TTC549 (cell line): ENCODE results near the gene PDE4B.
A peak's percentile ranks its signal among the peaks of the same experiment; 100 is the strongest.

ENCODE experiments used
- FAIRE-seq: peaks from 2 replicates; lab custom pipeline; 2012; peaks lifted over from hg19 to GRCh38; lab: Jason Lieb, UNC

The PDE4B gene

DNA sequence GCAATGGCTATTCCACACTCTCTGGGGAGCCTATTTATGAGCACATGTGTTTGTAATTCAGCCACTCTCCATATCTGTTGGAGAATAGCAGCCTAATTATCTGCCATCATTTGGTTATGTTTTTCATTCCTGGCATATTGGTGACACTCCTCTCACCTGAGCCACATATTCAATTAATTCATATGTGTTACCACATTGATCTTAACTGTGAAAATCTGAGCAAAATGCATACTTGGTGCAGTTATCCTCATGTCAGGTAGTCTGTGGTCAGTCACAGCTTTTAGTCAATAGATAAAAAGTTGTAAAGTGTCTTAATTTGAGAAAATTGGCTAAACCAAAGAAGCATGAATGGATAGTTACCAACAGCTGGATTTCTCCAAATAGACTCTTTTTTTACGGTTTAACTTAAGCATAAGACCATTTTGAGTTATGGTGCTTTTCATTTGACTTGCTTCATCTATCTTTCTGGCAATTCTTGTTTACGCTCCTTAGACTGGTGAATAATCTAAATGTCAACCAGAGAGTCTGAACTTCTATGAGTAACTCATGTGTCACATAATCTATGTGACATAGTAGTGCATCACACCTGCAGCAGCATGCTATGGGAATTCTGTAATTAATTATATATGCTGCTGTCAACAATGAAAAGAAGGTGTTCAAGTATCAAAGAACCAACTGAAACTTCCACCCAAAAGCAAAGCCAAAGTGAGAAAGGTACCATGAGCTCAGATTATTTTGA is 553.5 kb downstream of the PDE4B start:
- no peak for FAIRE-seq

DNA sequence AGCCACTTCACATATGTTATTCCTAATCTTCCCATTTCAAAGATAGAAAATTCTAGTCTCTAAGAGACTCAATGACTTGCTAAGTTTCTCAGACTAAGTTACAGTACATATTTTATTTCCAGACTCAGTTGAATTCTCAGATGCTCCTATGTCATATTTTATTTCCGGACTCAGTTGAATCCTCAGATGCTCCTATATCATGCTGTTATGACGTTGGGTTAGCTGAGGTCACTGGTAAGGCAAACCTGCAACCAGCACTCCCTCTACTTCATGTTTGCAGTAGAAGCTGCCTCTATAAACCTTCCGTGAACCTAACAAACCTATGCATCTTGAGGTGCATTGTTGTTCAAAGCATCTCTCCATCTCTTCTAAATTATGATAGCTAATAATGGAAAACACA is 554.2 kb downstream of the PDE4B start:
- FAIRE-seq, result no peak

DNA sequence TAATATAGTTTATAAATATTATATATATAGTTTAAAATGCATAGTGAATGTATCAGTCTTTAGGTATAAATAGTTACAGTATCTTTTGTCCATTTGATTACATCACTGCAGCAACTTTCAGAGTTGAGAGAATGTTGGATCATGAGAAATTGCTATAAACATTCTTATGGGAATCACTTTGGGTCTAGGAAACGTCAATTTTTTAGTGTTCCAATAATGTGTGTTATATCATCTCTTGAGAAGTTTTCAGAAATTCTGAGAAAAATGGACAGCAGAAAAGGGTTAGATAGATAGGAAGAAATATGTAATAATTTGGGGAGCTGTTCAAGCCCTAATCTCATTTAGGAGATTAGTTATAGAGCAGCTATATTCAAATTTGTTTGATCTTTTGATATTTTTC is 556.1 kb downstream of the PDE4B start:
- FAIRE-seq, result no peak

- no peak for FAIRE-seq
Measured at GRCh38 chr1:66349242-66349641, 556.5 kb downstream of the PDE4B start.

GRCh38 chr1:66350001-66350547 is 557.4 kb downstream of the PDE4B start:
- peak; percentile 53 for FAIRE-seq

GRCh38 chr1:66351478-66351877 is 558.8 kb downstream of the PDE4B start:
- FAIRE-seq, result no peak

- no peak for FAIRE-seq
Measured at GRCh38 chr1:66351913-66352312, 559.2 kb downstream of the PDE4B start.

- FAIRE-seq, result no peak
Measured at GRCh38 chr1:66352792-66353191, 560.1 kb downstream of the PDE4B start.

DNA sequence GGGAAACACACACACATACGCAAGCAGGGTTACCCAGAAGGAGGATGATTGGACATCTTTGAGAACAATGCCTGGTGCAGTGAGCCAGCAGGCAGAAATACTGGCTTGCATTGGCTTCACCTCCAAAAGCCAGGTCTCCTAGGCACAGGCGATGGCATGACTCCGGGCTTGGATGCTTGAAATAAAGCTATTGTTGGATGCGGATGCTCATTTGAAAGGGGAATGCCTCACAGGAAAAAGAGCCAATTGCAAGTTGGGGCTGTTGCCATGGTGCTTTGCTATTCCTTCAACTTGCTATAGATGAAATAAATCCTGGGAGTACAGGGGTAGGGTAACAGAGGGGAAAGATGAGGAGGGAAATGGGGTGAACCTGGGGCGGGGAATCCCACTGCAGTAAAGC is 560.6 kb downstream of the PDE4B start:
- no peak for FAIRE-seq

GRCh38 chr1:66354311-66355201 is 561.9 kb downstream of the PDE4B start:
- peak; percentile 48 for FAIRE-seq

- FAIRE-seq, result no peak
Measured at GRCh38 chr1:66355756-66356155, 563.1 kb downstream of the PDE4B start.

GRCh38 chr1:66356605-66357004 is 563.9 kb downstream of the PDE4B start:
- no peak for FAIRE-seq

GRCh38 chr1:66357021-66357420 is 564.3 kb downstream of the PDE4B start:
- FAIRE-seq, result no peak

DNA sequence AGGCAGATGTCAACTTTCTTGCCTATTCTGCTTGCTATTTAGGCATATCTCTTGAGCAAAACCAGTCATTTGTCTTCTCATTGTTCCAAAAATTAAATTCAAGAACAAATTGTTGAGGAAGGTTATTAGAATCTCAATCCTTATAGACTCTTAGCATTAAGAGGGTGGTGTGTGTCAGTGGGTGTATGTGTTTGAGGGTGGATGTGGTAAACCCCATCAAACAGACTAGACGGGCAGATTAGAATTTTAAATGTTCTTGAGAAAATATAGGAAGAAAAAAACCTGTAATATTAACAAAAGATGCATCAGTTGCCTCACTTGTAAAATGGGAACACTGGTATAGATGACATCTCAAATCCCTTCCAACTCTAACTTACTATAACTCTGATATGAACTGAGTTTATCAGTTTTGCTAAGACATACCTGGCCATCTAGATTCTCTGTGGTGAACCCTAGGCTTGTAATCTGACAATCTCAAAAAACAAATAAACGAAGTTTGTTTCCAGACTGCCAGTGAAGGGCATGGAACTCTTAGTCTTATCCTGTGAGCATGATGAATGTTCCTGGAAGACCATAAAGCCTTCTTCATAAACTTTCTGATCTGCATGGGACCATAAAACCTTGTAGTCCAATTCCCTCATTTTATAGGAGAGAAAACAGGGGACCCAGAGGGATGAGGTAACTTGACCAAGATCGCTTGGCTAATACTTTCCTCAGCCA is 564.9 kb downstream of the PDE4B start:
- FAIRE-seq, result no peak

GRCh38 chr1:66359269-66359668 is 566.6 kb downstream of the PDE4B start:
- no peak for FAIRE-seq

GRCh38 chr1:66359815-66360214 is 567.1 kb downstream of the PDE4B start:
- FAIRE-seq, result no peak

- FAIRE-seq, result no peak
Measured at GRCh38 chr1:66360285-66360724, 567.6 kb downstream of the PDE4B start.

DNA sequence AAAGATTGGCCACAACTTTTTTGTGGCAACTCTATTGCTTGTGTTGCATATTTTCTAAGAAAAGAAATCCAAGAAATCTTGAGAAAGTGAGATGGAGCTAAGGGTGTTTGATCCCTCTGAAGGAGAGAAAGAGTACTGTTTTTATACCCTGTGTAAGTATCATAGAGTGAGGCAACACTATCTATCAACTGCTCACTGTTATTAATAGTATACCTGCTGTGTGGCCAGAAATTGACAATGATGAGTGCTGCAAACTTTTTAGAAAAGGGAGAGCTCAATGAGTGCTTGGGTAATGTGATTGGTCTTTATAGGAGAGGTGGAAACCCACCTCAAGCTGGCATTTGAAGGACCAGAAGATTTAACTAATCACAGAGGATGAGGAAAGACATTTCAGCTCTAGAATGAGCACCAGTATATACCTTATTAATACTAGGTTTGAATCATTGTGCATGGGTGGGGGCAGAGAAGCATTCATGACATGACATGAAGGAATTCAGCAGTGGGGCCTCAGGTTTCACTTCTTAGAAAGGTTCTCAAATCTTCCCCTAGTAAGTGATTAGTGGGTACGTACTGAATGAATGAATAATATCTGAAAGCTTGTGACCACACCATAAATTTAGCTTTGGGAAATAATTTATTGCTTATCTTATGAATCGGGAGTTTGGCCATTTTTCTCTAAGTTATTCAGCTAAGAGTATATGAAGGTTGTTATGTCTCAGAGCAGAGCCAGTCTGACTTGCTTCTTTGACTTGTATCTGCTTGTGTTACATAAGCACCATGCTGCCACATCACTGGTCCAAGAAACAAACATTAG is 572.1 kb downstream of the PDE4B start:
- FAIRE-seq, result no peak

GRCh38 chr1:66365635-66366034 is 572.9 kb downstream of the PDE4B start:
- no peak for FAIRE-seq

GRCh38 chr1:66366634-66367033 is 573.9 kb downstream of the PDE4B start:
- FAIRE-seq, result no peak

- FAIRE-seq, result no peak
Measured at GRCh38 chr1:66367369-66367768, 574.7 kb downstream of the PDE4B start.

- FAIRE-seq, result no peak
Measured at GRCh38 chr1:66368261-66368660, 575.6 kb downstream of the PDE4B start.
